ENCODE data around the gene PRSS56. TPM values are rescaled to one million over a fixed set of nuclear protein-coding genes. Genes with fewer than 3 reads are reported as not detected.

PRSS56 gene
- total RNA-seq, 1 experiment from 2014 or later: not detected

DNA sequence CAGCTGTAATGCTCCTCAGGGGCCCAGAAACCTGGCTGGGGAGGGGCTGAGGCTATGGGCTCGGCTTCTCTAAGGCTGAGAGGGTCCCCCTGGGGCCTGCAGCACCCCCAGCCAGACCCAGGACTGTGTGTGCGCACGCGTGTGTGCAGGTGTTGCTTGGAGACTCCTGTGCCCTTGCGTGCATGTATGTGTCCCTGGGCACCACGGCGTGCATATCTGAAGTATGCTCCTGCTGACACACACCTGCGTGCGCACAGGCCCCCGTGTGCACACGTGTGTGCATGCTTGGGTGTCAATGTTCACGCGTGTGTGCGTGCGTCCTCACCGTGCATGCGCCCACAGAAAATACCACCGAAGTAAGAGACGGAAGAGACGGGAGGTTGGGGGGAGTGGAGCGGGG, 17.7 kb upstream of the PRSS56 start:
- no peak for DNase-seq (ENCODE audit: low spot score)

DNA sequence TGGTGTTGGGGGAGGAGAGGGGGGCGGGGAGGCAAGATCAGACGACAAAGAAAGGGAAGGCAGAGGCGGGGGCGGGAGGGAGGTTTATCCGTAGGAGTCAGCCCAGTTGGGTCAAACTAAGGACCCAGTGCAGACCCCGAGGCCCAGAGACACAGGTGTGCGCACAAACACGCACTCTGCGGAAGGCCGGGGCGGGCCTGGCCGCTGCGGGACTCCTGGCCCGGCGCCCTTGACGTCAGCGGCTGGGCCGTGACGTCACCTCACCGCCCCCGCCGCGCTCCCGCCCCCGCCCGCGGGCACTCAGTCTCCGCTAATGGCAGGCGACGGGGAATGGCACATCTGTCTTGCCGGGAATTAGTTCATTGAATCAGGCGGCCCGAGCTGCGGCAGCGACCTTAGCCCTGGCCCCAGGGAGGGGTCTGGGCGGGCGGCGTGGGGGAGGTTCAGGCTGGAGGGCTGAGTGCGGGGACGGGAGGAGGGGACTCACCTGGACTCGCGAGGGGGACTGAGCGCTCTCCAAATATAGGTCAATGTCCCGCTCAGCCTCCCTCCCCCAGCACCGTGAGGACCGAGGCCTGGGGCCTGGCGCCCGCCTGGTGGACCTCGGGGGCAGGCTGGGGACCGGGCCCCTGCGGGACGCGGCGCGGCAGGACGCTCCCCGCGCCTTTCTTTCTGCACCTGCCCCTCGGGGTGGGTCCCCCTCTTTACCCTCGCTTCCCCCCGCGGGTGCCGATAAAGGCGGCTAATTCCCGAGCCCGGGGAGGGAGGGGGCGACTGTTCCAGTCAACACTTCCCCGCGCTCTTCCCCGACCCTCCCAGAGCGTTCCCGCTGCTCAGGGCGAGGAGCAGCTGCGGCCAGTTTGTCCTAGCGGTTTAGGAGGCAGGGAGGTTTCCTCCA, 17.0 kb upstream of the PRSS56 start:
- DNase-seq (ENCODE audit: low spot score): no peak

DNA sequence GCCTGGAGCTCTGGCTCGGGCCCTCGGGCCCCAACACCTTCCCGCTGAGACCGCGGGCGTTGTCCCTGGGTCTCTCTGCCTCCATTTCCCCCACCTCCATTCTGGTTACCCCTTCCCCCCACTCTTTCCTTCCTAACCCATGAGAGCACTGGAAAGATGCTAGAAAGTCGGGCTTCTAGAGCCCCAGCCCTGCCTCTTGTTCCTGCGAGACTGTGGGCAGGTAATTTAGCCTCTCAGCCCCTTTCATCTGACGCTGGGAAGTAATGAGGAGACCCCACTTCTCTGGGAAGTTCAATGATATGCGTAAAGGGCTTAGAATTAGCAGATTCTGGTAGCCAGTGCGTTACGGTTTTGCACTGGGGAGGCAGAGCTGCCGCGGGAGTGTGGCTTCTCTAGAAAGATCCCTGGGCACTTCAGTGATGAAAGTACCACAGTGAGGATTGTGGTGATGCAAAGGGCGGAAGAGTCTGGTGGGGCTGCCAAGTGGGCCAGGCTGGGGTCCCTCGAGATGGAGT, 16.3 kb upstream of the PRSS56 start:
- no peak for DNase-seq (ENCODE audit: low spot score)

DNA sequence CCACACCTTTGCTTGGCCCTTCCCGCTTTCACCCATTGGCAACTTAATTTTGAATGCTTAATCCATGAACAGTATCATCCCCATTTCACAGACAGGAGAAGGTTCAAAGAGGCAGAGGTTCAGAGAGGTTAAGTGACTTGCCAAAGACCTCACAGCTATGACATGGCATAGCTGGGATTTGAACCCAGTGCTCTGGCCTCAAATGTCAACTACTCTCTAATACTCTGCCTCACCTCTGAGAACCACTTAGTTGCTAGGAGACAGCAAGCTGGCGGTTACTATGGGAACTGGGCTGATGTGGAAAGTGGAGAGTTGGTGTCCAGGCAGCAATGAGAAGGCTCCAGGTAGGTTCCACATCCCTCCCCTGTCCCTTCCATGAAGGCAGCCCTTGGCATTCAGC, 15.8 kb upstream of the PRSS56 start:
- no peak for DNase-seq (ENCODE audit: low spot score)

DNA sequence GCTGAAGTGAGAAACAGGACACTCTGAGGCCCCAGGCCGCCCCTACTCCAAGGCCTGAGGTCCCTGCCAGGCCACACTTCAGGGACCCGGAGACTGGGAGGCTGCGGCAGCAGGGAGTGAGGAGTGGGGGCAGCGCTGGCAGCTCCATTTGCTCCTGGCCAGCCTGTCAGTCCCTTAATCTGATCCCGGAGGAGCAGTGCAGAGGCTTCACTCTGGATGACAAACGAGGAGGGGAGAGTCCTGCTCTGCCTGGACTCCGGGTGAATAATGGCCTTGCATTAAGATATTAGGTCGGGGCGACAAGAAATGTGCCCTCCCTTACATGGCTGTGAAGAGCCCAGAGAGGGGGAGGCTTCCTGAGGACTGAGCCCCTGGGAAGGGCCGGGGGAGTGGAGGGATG, 14.3 kb upstream of the PRSS56 start:
- DNase-seq (ENCODE audit: low spot score): no peak

DNA sequence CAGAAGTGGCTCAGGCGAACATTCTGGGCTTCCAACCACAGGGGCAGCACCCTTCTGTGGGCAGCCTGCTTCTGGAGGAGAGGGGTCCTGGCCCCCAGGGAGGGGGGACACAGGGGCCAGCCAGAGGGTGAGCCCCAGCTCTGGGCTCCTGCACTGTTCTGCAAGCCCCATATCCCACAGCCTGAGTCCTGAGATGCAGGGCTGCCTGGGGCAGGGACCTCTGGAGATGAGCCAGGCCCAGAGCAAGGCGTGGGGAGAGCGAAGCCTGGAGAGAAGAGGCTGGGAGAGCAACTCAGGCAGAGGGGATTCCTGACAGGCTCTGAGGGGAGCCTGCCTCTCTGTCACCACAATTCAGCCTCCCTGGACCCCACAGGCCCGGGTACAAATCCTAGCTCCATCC, 13.5 kb upstream of the PRSS56 start:
- no peak for DNase-seq (ENCODE audit: low spot score)

DNA sequence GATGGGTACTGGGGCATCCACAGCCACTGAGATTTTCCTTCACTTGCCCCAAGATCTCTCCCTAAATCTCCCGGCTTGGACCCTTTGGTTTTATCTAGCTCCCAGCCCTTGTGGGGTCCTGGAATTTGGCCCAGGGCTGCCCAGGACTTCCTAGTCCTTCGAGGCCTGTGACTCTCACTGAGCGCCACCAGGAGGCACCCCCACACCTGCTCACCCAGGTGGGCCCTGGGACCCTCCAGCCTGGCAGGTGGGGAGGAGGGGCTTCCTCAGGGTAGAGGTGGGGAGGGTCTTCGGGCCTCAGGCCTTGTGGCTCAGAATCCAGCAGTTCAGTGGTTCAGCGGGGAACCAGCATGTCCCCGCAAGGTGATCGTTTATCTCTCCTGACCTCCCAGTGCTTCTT, 11.9 kb upstream of the PRSS56 start:
- no peak for DNase-seq (ENCODE audit: low spot score)

DNA sequence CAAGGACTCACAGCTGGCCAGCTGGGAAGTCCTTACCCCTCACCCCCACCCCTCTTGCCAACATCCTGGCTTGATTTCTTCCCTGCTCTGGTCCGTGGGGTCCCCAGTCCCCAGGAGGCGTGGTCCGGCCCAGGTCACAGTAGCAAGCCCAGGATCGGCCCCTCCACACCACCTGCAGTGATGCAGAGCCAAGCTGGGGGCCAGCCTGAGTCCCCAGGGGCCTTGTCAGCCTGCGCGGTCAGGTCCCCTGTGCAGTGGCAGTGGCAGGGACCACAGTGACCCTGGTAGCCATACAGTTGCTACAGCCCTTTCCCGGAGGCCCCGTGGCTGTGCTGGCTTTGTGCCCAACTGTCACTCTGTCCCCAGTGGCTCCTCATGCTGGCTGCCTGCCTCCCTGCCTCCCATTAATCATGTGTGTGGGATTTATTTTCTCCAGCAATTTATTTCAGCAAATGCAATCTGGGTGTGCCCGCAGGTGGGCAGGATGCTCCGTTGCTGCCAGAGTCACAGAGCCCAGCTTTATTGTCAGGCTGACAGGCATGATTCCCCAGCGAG, 8.8 kb upstream of the PRSS56 start:
- no peak for DNase-seq (ENCODE audit: low spot score)

DNA sequence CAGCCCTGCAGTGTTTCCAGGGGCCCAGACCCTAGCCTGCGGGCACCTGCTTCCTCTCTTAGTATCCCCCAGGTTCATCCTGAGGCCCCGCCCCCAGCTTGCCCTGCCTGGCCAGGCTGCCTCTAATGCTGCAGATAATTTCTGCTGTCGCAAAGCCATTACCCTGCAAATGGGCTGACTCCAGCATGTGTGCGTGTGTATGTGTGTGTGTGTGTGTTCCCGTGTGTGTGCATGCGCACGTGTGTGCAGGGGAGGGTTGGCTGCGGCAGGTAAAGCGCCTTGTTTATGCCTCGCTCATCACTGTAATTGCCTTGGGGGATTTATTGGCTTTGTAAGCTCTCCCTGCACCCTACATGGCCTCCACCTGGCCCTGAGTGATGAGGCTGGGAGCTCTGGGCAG, 7.6 kb upstream of the PRSS56 start:
- no peak for DNase-seq (ENCODE audit: low spot score)

DNA sequence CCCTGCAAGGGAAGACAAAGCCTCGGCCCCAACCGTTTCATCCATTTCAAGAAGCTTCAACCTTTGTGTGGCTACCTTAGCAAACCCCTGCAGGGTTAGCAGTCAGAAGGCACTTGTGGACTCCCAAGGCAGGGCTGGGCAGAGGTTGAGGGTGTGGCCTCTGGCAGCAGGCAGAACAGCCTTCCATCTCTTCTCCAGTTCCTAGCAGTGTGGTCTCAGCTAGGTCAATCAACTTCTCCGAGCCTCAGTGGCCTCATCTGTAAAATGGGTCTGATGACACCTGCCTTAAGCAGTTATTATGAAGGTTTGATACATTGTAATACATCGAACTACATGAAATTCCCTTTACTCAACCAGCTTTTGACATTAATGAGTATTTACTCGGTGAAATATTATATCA, 6.8 kb upstream of the PRSS56 start:
- DNase-seq (ENCODE audit: low spot score): no peak

DNA sequence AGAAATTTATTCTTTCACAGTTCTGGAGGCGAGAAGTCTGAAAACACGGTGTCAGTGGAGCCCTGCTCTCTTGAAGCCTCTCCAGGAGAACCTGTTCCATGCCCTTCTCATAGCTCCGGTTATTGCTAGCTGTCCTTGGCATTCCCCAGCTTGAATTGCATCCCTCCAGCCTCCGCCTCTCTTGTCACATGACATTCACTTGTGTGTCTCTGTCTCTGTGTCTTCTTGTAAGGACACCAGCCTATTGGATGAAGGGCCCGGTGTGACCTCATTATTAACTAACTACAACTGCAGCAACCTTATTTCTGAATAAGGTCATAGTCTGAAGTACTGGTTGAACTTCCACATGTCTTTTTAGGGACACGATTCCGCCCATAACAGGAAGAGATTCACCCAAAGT, 4.5 kb upstream of the PRSS56 start:
- no peak for DNase-seq (ENCODE audit: low spot score)

DNA sequence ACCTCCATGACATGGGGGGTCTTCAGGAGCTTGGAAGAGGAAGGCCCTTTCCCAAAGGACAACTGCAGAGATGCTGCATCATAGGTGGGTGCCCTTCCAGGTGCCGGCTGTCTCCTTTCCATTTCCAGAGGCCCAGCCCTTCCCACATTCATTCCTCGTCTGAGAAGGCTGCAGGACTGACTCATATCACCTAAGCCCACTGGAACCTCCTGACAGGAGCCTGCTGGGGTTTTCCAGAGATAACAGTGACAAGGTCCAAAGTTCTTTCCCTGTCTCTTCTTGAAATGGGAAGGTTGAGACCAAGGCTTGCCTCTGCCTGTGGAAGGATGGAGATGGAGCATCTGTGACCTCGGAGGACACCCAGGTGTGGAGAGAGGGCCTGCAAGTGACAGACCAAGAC, 3.6 kb upstream of the PRSS56 start:
- no peak for DNase-seq (ENCODE audit: low spot score)

DNA sequence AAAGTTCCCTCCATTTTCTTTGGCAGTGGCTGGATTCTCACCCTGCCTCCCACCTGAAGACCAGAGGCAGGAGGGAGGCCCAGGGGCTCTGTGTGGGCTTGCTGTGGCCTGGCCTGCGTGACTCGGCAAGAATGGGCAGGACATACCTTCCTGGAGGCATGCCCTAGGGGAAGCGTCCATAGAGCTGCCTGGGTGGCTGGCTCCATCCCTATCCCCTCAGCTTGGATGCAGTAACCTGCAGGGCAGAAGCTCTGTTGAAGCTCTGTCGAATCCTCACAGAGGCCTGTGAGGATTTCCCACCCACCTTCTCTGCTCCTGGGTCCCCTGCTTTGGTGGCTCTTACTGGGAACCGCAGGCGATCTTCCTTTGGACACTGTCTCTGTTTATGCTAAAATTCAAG, 1.3 kb upstream of the PRSS56 start:
- DNase-seq (ENCODE audit: low spot score): no peak

DNA sequence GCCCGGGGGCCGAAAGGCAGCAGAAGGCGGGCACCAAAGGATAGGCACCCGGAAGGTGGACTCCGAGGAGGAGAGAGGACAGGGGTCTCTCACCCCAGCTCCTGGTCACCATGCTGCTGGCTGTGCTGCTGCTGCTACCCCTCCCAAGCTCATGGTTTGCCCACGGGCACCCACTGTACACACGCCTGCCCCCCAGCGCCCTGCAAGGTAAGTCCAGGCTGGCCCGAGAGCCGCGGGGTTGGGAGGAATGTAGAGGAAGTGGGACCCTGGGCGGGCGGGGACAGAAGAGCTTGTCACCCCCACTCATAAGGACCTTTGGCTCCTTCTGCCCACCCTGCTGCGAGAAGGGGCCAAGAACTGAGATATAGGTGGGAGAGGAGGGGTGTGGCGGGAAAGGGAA, 301 bp downstream of the PRSS56 start:
- no peak for DNase-seq (ENCODE audit: low spot score)

DNA sequence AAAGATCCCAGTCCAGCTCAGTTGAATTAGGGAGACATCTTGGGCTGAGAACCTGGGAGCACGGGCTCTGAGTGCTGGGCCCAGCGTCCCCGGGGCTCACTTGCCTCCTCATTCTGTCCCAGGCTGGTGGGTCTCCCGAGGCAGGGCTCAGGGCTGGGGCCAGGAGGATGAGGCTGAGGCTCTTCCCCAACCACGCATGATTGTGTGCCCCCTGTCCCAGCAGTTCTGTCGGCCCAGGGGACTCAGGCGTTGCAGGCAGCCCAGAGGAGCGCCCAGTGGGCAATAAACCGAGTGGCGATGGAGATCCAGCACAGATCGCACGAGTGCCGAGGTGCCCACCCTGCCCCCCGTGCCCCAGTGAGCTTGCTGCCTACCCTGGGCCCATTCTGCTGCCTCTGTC, 910 bp downstream of the PRSS56 start:
- DNase-seq (ENCODE audit: low spot score): no peak

DNA sequence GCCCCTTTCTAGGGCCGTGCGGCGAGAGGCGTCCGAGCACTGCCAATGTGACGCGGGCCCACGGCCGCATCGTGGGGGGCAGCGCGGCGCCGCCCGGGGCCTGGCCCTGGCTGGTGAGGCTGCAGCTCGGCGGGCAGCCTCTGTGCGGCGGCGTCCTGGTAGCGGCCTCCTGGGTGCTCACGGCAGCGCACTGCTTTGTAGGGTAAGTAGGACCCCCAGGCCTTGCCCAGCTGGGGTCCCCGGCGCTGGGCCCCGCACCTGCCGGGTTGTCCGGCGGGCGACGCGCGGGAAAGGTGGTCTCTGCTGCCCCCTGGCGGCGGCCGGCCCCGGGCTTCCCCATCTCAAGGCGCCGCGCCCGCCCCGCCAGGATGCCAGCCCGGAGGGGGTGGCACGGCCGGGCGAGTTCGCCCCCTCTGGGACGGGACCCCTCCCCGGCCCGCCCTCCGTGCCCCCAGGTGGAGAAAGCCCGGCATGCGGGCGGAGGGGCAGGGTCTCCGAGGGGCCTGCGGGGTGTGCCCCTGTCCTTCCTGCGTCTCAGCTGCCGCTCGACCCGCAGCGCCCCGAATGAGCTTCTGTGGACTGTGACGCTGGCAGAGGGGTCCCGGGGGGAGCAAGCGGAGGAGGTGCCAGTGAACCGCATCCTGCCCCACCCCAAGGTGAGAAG, 1.9 kb downstream of the PRSS56 start:
- no peak for DNase-seq (ENCODE audit: low spot score)

DNA sequence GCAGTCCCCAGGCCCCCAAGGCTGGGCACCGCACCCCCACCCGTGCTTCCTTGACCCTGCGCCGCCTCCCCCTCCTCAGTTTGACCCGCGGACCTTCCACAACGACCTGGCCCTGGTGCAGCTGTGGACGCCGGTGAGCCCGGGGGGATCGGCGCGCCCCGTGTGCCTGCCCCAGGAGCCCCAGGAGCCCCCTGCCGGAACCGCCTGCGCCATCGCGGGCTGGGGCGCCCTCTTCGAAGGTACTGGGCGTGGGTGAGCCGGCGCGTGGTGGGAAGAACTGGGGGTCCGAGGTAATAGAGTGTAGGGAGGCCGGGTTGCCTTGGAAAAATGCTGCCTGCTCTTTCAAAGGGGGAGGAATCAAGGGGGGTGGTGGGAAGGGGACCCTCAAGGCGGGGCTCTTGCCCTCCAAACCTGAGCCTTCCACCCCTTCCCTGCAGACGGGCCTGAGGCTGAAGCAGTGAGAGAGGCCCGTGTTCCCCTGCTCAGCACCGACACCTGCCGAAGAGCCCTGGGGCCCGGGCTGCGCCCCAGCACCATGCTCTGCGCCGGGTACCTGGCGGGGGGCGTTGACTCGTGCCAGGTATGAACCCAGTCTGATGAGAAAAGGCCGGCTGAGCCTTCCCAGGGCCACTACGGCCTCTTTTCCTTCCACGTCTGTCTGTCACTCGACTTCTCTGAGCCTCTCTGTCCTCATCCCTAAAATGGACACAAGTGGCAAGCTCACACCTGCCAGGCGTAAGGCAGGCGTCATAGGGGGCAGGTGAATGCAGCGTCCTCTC, 2.6 kb downstream of the PRSS56 start:
- DNase-seq (ENCODE audit: low spot score): no peak

DNA sequence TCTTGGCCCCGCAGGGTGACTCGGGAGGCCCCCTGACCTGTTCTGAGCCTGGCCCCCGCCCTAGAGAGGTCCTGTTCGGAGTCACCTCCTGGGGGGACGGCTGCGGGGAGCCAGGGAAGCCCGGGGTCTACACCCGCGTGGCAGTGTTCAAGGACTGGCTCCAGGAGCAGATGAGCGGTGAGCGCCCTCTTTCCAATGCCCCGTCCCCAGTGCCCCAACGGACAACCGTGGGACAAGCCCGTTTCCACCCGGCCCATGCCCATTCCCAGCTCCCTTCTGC, 3.2 kb downstream of the PRSS56 start:
- DNase-seq (ENCODE audit: low spot score): no peak

DNA sequence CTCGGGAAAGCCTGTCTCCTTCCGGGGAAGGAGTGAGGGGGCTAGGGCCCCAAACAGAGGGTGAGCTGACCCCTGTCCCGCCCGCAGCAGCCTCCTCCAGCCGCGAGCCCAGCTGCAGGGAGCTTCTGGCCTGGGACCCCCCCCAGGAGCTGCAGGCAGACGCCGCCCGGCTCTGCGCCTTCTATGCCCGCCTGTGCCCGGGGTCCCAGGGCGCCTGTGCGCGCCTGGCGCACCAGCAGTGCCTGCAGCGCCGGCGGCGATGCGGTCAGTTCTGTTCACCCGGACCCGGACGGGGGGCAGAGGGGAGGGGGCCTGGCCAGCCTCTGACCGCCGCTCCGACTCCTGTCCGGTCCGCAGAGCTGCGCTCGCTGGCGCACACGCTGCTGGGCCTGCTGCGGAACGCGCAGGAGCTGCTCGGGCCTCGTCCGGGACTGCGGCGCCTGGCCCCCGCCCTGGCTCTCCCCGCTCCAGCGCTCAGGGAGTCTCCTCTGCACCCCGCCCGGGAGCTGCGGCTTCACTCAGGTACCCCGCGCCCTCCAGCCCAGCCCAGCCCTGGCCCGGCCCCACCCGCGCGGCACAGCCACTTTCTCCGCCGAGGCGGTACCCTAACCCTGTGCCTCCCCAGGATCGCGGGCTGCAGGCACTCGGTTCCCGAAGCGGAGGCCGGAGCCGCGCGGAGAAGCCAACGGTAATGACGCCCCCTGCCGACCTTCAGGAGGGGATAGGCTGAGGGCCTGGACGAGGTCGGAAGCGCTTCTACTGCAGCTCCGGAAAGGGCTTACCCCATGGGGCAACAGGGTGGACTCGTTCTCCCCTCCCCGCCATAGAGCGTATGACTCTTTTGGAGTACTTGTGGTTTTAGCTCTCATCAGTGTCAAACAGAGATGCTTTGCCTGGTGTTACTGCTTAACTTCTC, 3.8 kb downstream of the PRSS56 start:
- DNase-seq (ENCODE audit: low spot score): no peak

DNA sequence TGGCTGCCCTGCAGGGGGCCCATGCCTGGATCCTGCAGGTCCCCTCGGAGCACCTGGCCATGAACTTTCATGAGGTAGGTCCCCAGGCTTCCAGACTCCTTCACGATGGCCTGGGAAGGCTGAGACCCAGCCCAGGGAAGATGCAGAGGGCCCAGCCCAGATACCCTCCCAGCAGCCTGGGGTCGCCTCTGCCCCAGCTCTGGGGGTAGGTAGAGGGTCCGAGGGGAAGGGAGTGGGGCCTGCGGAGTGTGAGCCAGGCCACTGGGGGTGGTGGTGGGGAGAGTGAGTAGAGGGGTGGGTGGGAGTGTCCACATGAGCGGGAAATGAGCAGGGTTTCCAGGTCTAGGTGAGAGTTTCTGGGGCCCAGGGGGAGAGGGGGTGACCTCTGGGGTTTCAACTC, 4.6 kb downstream of the PRSS56 start:
- no peak for DNase-seq (ENCODE audit: low spot score)

DNA sequence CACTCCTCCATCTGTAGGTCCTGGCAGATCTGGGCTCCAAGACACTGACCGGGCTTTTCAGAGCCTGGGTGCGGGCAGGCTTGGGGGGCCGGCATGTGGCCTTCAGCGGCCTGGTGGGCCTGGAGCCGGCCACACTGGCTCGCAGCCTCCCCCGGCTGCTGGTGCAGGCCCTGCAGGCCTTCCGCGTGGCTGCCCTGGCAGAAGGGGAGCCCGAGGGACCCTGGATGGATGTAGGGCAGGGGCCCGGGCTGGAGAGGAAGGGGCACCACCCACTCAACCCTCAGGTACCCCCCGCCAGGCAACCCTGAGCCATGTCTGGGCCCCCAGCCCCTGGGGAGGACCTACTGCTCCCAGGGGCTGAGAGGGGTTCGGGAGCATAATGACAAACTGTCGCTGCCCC, 5.0 kb downstream of the PRSS56 start:
- no peak for DNase-seq (ENCODE audit: low spot score)
